HEK293 (cell line): ENCODE data around the gene DGKZ.
"Not testable (repeated sequence)": the region's sequence is repeated elsewhere in the genome, so short reads cannot be mapped to it uniquely, and the experiment has no call there.

Source experiments
- CTCF ChIA-PET: fragments of 350-600 bp; formaldehyde crosslinking; extraction: SDS; loops from one replicate; lab custom pipeline; 2021; ENCODE audit warnings: antibody characterized with exemption; lab: Yijun Ruan, JAX
- POLR2A ChIA-PET: fragments of 300-600 bp; formaldehyde crosslinking; extraction: SDS; loops from one replicate; lab custom pipeline; 2020; ENCODE audit warnings: antibody characterized with exemption, inconsistent platforms; lab: Yijun Ruan, JAX
- H3K27ac ChIP-seq: fragments of 200-500 bp; sonication (Bioruptor generic); 2 replicates; pipeline ENCODE4 v1.5.1; 2014; ENCODE audit warnings: low read depth, low read length, control low read depth, inconsistent platforms; ENCODE audit errors: extremely low read depth
- H3K36me3 ChIP-seq, 2 experiments: fragments of 200-500 bp in 1 of 2; sonication (Bioruptor generic) in 1 of 2; 1 replicate in 1 of 2; 2 replicates in 1 of 2; pipeline ENCODE4 v1.5.1; 2014 to 2017; ENCODE audit warnings: inconsistent platforms in 2 of 2, low read length in 2 of 2; ENCODE audit not compliant: control insufficient read depth in 2 of 2, insufficient read depth in 1 of 2
- H3K4me1 ChIP-seq: fragments of 200-500 bp; sonication (Bioruptor generic); 2 replicates; pipeline ENCODE4 v1.5.1; 2014; ENCODE audit warnings: mild to moderate bottlenecking, low read length, inconsistent platforms; ENCODE audit not compliant: control insufficient read depth, insufficient read depth
- H3K4me3 ChIP-seq: 2 replicates; pipeline ENCODE4 v1.5.1; 2011; ENCODE audit warnings: low read depth, mild to moderate bottlenecking, control low read depth, low read length, moderate library complexity
- H3K9me3 ChIP-seq: fragments of 200-500 bp; sonication (Bioruptor generic); 2 replicates; pipeline ENCODE4 v1.5.1; 2014; ENCODE audit warnings: low read depth, low read length, inconsistent platforms; ENCODE audit not compliant: control insufficient read depth, insufficient read depth
- GLI2 ChIP-seq: fragments of 450-650 bp; formaldehyde crosslinking; IDR thresholded peaks from 2 replicates; pipeline ENCODE4; 2017; ENCODE audit warnings: missing biosample characterization, missing genetic modification characterization, low read depth, borderline replicate concordance
- KLF7 ChIP-seq: fragments of 450-650 bp; formaldehyde crosslinking; IDR thresholded peaks from 2 replicates; pipeline ENCODE4 v1.5.1; 2016; ENCODE audit warnings: missing biosample characterization, missing genetic modification characterization, borderline replicate concordance
- PRDM1 ChIP-seq: fragments of 450-650 bp; formaldehyde crosslinking; IDR thresholded peaks from 2 replicates; pipeline ENCODE4; 2016; ENCODE audit warnings: missing biosample characterization, missing genetic modification characterization
- ZBTB21 ChIP-seq: fragments of 450-650 bp; formaldehyde crosslinking; IDR thresholded peaks from 2 replicates; pipeline ENCODE4 v1.5.1; 2017; ENCODE audit warnings: missing biosample characterization, missing genetic modification characterization
- ZBTB26 ChIP-seq: fragments of 450-650 bp; formaldehyde crosslinking; optimal IDR thresholded peaks from 2 replicates; pipeline ENCODE3; 2016; ENCODE audit warnings: missing biosample characterization, mild to moderate bottlenecking, missing genetic modification characterization
- ZBTB48 ChIP-seq: fragments of 450-650 bp; formaldehyde crosslinking; IDR thresholded peaks from 2 replicates; pipeline ENCODE4 v1.5.1; 2016; ENCODE audit warnings: missing biosample characterization, missing genetic modification characterization
- ZBTB7A ChIP-seq: fragments of 450-650 bp; formaldehyde crosslinking; IDR thresholded peaks from 2 replicates; pipeline ENCODE4 v1.5.1; 2016; ENCODE audit warnings: low read depth, missing biosample characterization, missing genetic modification characterization
- ZNF138 ChIP-seq: fragments of 450-650 bp; formaldehyde crosslinking; IDR thresholded peaks from 2 replicates; pipeline ENCODE4 v1.5.1; 2016; ENCODE audit warnings: missing biosample characterization, missing genetic modification characterization, borderline replicate concordance
- ZNF16 ChIP-seq: fragments of 450-650 bp; formaldehyde crosslinking; IDR thresholded peaks from 2 replicates; pipeline ENCODE4 v1.5.1; 2016; ENCODE audit warnings: low read depth, missing biosample characterization, missing genetic modification characterization
- ZNF274 ChIP-seq, 2 experiments: fragments of 200-500 bp in 1 of 2; fragments of 450-650 bp in 1 of 2; sonication (Bioruptor generic) in 1 of 2; formaldehyde crosslinking in 1 of 2; IDR thresholded peaks; 2 replicates each; pipeline versions ENCODE4 v1.5.1 to v1.6.1; 2014 to 2016; ENCODE audit warnings: borderline replicate concordance in 1 of 2, inconsistent platforms in 1 of 2, low read length in 1 of 2, missing biosample characterization in 1 of 2, missing genetic modification characterization in 1 of 2
- ZNF335 ChIP-seq: fragments of 450-650 bp; formaldehyde crosslinking; conservative IDR thresholded peaks from 2 replicates; pipeline ENCODE4 v1.5.1; 2016; ENCODE audit warnings: missing biosample characterization, missing genetic modification characterization
- ZNF544 ChIP-seq: fragments of 450-650 bp; formaldehyde crosslinking; IDR thresholded peaks from 2 replicates; pipeline ENCODE4 v1.5.0; 2017; ENCODE audit warnings: missing biosample characterization, missing genetic modification characterization
- ZNF585B ChIP-seq: fragments of 450-650 bp; formaldehyde crosslinking; IDR thresholded peaks from 2 replicates; pipeline ENCODE4 v1.5.1; 2016; ENCODE audit warnings: missing biosample characterization, missing genetic modification characterization
- ZNF621 ChIP-seq: fragments of 450-650 bp; formaldehyde crosslinking; IDR thresholded peaks from 2 replicates; pipeline ENCODE4 v1.5.1; 2017; ENCODE audit warnings: missing biosample characterization, missing genetic modification characterization
- ZNF664 ChIP-seq: fragments of 450-650 bp; formaldehyde crosslinking; IDR thresholded peaks from 2 replicates; pipeline ENCODE4 v1.5.1; 2016; ENCODE audit warnings: missing biosample characterization, missing genetic modification characterization
- ZNF792 ChIP-seq: fragments of 450-650 bp; formaldehyde crosslinking; IDR thresholded peaks from 2 replicates; pipeline ENCODE4 v1.5.1; 2016; ENCODE audit warnings: missing biosample characterization, missing genetic modification characterization
- ZNF843 ChIP-seq: fragments of 450-650 bp; formaldehyde crosslinking; IDR thresholded peaks from 2 replicates; pipeline ENCODE4 v1.5.1; 2016; ENCODE audit warnings: missing biosample characterization, missing genetic modification characterization
- ZSCAN23 ChIP-seq: fragments of 450-650 bp; formaldehyde crosslinking; IDR thresholded peaks from 2 replicates; pipeline ENCODE4 v1.5.1; 2016; ENCODE audit warnings: missing biosample characterization, missing genetic modification characterization
- ZXDB ChIP-seq: fragments of 450-650 bp; formaldehyde crosslinking; IDR thresholded peaks from 2 replicates; pipeline ENCODE4 v1.5.1; 2016; ENCODE audit warnings: missing biosample characterization, missing genetic modification characterization
- TF ChIP-seq, protein P1 (sequence below): fragments of 450-650 bp; IDR thresholded peaks from 2 replicates; pipeline ENCODE4 v1.5.1; 2018; ENCODE audit warnings: missing biosample characterization, mild to moderate bottlenecking, missing genetic modification characterization

DGKZ gene

GRCh38 chr11:46300270-46300669, 47.0 kb upstream of the DGKZ start:
- no peak for TF ChIP-seq ZBTB21 (tag by site-specific recombination)
- no peak for TF ChIP-seq GLI2 (tag by site-specific recombination)
- TF ChIP-seq ZBTB26 (tag by site-specific recombination), result no peak
- ChIA-PET POLR2A (interaction anchor here (1.1 kb wide), 1 partner anchor 57 kb away, joined by 4 read pairs; no protein-coding TSS in a partner anchor), CTCF (interaction anchor here (0.6 to 1.9 kb wide), 13 partner anchors 8 to 437 kb away, joined by 3 to 17 read pairs (median 3); no protein-coding TSS in a partner anchor)
- no peaks in the 10 kb centered on the region for H3K36me3 ChIP-seq
- no peaks in the 10 kb centered on the region for H3K4me1 ChIP-seq
- H3K9me3 ChIP-seq, result no peaks in the 10 kb centered on the region
- H3K27ac ChIP-seq, result no peak overlapping the region
- H3K4me3 ChIP-seq, result no peak overlapping the region

- Histone ChIP-seq H3K36me3 (no peaks in the 10 kb centered on the region), H3K4me1 (no peaks in the 10 kb centered on the region), H3K9me3 (no peaks in the 10 kb centered on the region), H3K4me3 (no peak overlapping the region), H3K27ac (no peak overlapping the region)
- ChIA-PET CTCF (interaction anchor here (1.5 kb wide), 1 partner anchor 63 kb away, joined by 4 read pairs; no protein-coding TSS in a partner anchor), POLR2A (no interaction called here)
- TF ChIP-seq ZXDB (tag by site-specific recombination) (no peak), ZSCAN23 (no peak), ZNF664 (no peak), ZNF335 (no peak), ZBTB48 (tag by site-specific recombination) (no peak), ZNF585B (tag by site-specific recombination) (no peak), PRDM1 (tag by site-specific recombination) (no peak), ZBTB7A (tag by site-specific recombination) (no peak), ZNF274 (IDR thresholded peaks at IDR 0.05; ENCODE audit: low read length) (no peak), ZNF274 (tag by site-specific recombination; IDR thresholded peaks at IDR 0.05; ENCODE audit: borderline replicate concordance) (no peak), ZNF138 (tag by site-specific recombination) (no peak), ZNF16 (tag by site-specific recombination) (no peak)
Measured at GRCh38 chr11:46302866-46303265, 44.4 kb upstream of the DGKZ start.

- H3K9me3 ChIP-seq, H3K27ac ChIP-seq, H3K4me3 ChIP-seq, H3K4me1 ChIP-seq, H3K36me3 ChIP-seq, POLR2A ChIA-PET: not testable (repeated sequence)
- CTCF ChIA-PET, result interaction anchor here (0.5 to 1.8 kb wide), 6 partner anchors 9 to 65 kb away, joined by 3 to 10 read pairs (median 3); no protein-coding TSS in a partner anchor
Measured at GRCh38 chr11:46304036-46304435, 43.2 kb upstream of the DGKZ start.

DNA sequence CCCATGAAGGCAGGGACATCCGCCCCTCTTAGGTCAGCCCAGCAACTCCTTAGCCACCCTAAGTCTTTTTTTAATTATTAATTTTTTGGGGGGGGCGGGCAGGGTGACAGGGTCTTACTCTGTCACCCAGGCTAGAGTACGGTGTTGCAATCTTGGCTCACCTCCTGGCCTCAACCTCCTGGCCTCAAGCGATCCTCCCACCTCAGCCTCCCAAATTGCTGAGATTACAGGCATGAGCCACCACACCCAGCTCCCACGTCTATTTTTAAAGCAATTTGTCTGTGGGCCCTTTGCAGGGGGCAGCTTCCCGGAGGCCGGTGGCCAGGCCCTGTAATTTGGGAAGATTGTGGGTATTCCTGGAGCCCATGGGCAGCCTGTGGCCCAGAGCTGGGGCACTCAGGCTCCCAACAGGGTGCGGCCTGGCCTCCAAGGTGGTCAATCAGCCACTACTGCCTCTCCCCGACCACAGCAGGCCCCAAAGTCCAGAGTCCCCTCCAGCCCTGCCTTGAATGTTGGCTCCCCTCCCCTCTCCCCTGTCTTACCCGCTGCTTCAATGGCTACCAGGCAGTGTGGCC, 42.6 kb upstream of the DGKZ start:
- H3K4me1 ChIP-seq, result no peaks in the 10 kb centered on the region
- H3K4me3 ChIP-seq, result no peak overlapping the region
- H3K36me3 ChIP-seq, result no peaks in the 10 kb centered on the region
- POLR2A ChIA-PET, result no interaction called here
- TF ChIP-seq ZNF843 (tag by site-specific recombination) (no peak), ZNF16 (tag by site-specific recombination) (no peak), ZNF792 (tag by site-specific recombination) (no peak), ZNF544 (tag by site-specific recombination) (no peak), ZNF621 (tag by site-specific recombination) (no peak), KLF7 (no peak)
- TF ChIP-seq, protein P1, sequence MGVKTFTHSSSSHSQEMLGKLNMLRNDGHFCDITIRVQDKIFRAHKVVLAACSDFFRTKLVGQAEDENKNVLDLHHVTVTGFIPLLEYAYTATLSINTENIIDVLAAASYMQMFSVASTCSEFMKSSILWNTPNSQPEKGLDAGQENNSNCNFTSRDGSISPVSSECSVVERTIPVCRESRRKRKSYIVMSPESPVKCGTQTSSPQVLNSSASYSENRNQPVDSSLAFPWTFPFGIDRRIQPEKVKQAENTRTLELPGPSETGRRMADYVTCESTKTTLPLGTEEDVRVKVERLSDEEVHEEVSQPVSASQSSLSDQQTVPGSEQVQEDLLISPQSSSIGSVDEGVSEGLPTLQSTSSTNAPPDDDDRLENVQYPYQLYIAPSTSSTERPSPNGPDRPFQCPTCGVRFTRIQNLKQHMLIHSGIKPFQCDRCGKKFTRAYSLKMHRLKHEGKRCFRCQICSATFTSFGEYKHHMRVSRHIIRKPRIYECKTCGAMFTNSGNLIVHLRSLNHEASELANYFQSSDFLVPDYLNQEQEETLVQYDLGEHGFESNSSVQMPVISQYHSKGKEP, result no peak
- CTCF ChIA-PET, result interaction anchor here (0.6 to 1.8 kb wide), 6 partner anchors 9 to 65 kb away, joined by 3 to 10 read pairs (median 3); no protein-coding TSS in a partner anchor
- no peaks in the 10 kb centered on the region for H3K9me3 ChIP-seq
- H3K27ac ChIP-seq, result no peak overlapping the region
